ENCODE data around the gene BCL11B. TPM values are rescaled to one million over a fixed set of nuclear protein-coding genes. Genes with fewer than 3 reads are reported as not detected.
"Not testable (repeated sequence)": the region's sequence is repeated elsewhere in the genome, so short reads cannot be mapped to it uniquely, and the experiment has no call there.

BCL11B gene
- total RNA-seq, 2 experiments from 2014 or later = 31.3 to 32.1 TPM

DNA sequence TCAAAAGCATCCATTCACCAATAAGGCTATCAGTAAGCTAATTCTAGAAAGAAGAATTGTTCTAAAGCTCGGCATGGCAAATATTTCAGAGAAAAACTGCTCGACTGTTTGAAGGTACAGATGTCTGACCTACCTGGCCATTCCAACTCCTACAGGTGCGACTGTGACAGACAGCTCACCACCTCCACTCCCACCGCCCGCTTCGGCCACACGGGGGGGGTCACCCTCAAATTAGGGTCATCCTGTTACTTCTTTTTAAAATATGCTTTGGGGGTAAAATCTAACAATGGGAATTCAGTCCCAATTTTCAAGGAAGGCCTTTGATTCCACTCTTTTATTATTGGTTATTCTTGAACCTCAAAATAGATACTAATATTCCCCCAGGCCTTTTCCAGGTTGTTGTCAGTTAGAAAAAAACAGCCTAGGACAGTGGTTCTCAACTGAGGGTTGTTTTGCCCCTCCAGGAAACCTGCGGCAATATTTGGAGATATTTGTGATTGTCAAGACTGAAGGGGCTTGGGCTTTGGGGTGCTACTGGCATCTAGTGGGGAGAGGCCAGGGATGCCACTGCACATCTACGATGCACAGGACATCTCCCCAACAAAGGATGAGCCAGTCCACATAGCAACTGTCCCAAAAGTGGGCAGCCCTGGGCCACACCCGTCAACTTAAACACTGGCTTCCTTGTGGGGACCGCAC lies 81.2 kb downstream of the BCL11B start:
- CTCF ChIA-PET = interaction anchor here (0.6 to 1.9 kb wide), 4 partner anchors 12 to 81 kb away, joined by 3 to 7 read pairs (median 3); partner anchors contain the start of gene BCL11B
- POLR2A ChIA-PET = interaction anchor here (0.6 to 2.1 kb wide), 4 partner anchors 74 to 96 kb away, joined by 3 to 10 read pairs (median 6); partner anchors contain the start of gene BCL11B

DNA sequence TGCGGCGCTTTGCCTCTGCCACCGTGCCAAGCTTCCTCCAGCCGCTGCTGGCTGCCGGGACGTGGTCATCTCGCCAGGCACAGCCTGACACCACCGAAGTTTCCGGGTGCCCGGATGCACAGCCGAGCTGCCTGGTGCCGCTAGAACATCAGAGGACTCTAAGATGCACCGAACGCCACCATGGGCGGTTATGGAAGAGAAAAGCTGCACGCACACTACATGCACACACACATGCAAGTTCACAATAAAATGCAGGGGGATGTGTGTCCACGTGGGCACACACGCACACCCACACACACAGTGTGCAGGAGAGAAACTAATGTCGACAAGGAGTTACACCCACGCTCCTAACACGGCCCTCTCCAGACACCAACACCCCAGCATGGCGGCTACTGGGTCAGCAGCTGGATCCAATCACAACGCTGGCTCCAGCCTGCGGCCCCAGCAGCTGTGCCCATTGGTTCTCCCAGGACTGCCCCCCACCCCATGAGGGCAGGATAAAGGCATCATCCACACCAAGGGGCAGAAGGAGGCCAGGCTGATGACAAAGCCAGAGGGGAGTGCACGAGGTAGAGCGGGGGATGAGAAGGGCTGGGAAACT lies 82.7 kb downstream of the BCL11B start:
- ChIA-PET POLR2A (interaction anchor here (0.6 to 1.9 kb wide), 7 partner anchors 41 to 993 kb away, joined by 3 to 10 read pairs (median 4); partner anchors contain the start of gene BCL11B), CTCF (interaction anchor here (0.7 to 3.3 kb wide), 10 partner anchors 13 to 78 kb away, joined by 3 to 23 read pairs (median 4); no protein-coding TSS in a partner anchor)

DNA sequence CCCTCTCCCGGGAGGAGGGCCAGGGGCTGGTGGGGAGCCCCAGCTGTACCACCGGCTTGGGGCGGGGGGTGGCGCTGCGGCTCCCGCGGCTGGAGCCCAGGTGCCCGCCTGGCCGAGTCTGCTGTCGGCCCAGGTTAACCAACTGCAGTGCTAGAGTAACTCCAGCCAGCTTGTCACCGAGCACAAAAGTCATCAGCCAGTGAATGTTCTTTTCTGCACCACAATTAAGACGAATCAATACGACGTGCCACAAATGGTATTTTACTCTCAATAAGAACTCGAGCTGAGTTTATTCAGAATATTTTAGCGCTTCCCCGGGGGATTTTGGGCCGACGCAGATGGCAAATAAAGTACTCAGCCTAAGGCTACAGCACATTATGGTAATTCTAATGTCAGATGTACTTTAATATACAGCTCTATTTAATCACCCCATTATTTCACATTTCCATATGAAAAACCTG lies 83.2 kb downstream of the BCL11B start:
- ChIA-PET CTCF (interaction anchor here (0.7 to 3.3 kb wide), 11 partner anchors 13 to 78 kb away, joined by 3 to 23 read pairs (median 4); no protein-coding TSS in a partner anchor), POLR2A (interaction anchor here (0.6 to 1.9 kb wide), 13 partner anchors 9 to 1183 kb away, joined by 3 to 15 read pairs (median 4); partner anchors contain the start of gene BCL11B)

DNA sequence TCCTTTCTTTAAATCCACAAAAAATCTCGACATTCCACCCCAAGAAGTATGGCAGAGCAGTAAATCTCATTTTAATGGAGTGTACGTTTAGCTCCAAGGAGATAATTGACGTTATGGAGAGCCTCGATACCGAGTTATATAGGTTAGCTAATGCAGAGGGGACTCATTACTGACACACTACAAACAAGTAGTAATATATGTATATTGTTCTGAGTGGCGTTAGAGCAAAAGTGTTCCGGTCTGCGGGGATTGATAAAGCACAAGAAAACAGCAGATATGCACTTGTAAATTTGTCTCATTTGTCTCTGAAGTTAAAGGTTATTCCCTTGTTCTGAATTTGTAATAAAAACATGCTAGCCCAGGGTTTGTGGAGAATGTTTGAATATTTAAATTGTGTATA lies 84.1 kb downstream of the BCL11B start:
- POLR2A ChIA-PET = interaction anchor here (0.7 to 1.9 kb wide), 2 partner anchors 80 to 293 kb away, joined by 3 to 10 read pairs; partner anchors contain the start of gene SETD3
- CTCF ChIA-PET = interaction anchor here (0.7 to 3.3 kb wide), 7 partner anchors 48 to 1049 kb away, joined by 3 to 23 read pairs (median 4); no protein-coding TSS in a partner anchor

DNA sequence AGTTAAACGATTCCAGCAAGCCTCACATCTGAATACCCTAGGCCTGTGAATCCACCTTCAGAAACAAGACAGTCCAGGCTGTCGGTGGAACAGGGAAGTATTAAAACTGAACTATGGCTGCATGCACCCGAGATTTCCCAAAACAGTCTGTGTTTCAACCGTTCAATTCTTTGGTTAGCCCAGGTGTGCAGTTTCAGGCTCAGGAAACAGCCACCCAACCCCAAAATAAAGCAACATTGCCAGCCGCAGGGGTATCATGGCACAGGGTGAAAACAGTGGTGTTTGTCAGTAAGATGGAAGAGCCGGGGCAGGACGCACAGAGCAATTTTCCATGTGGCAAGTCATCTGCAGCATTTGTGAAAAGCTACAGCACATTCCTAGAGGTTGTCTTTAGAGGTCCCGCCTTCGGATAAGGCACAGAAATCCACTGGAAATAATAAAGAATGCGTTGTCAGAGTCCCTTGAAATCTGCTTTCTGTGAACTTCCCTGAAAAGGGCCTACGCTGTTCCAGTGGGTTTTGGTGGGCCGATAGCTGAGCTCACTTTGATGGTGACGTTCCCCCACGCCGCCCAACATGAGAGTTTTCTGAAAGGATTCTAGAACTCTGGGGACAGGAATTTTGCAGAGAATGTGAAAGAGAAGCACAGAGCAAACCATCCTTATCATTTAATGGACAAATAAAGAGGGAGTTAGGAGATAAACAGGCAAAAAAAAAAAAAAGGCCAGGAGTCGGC lies 84.9 kb downstream of the BCL11B start:
- CTCF ChIA-PET = interaction anchor here (0.7 to 3.3 kb wide), 6 partner anchors 49 to 1049 kb away, joined by 3 to 23 read pairs (median 4); no protein-coding TSS in a partner anchor
- POLR2A ChIA-PET = interaction anchor here (0.7 kb wide), 2 partner anchors 294 to 1542 kb away, joined by 3 to 4 read pairs; partner anchors contain the start of gene SETD3

DNA sequence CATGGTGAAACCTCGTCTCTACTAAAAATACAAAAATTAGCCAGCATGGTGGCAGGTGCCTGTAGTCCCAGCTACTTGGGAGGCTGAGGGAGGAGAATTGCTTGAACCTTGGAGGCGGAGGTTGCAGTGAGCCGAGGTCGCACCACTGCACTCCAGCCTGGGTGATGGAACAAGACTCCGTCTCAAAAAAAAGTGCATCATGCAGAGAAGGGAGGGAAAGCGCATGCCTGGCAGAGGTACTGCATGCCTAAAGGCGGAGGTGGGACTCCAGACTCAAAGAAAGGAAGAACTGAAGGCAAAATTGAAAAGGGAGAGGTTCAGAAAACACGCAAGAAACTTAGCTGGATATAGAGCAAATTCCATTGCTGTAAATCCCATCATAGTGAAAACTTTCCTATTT lies 85.7 kb downstream of the BCL11B start:
- CTCF ChIA-PET = interaction anchor here (3.3 kb wide), 1 partner anchor 75 kb away, joined by 18 read pairs; no protein-coding TSS in a partner anchor
- POLR2A ChIA-PET = not testable (repeated sequence)

DNA sequence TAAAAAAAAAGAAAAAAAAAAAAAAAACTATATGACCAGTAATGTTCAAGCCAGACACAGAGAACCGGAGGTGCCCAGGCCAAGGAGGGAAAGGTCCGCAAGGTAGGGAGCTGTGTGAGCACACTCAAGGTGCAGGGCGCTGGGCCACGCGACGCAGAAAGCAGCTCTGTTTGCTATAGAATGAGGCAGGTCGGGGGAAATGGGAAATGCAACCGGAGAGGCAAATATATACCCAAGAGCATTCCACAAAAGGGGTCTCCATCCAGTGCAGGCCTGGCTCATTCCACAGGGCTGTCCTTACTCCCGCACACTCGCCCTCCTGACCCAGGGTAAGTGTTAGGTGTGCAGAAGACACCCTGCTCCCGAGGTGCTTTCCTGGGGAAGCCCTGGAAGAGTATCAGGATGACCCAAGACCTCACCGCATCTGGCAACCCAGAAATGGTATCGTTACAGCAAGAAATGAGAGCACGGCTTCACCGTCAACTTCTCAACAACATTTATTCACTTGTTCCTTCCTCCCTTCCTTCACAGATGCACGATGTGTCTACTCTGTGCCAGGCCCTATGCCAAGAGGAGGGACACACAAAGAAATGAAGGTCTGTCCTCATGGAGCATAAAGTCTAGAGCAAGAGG lies 86.4 kb downstream of the BCL11B start:
- POLR2A ChIA-PET = interaction anchor here (0.7 kb wide), 1 partner anchor 83 kb away, joined by 9 read pairs; no protein-coding TSS in a partner anchor
- CTCF ChIA-PET = interaction anchor here (0.7 kb wide), 1 partner anchor 51 kb away, joined by 4 read pairs; no protein-coding TSS in a partner anchor

DNA sequence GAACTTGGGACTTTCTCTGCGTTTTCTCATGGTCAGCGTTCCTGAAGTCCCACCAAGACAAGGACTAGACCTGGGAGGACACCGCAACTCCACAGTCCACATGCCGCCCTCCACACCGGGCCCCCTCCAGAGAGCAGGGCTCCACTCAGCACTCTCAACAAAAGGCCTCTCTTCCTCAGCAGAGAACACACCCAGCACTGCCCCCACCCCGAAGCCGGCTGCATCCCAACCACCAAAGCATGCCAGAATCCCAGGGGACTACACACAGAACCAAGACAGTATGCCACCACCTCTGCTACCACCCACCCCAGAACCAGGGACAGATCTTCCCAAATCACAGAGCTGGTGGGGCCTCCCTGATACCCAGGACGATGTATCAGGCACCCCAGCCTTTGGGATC lies 88.3 kb downstream of the BCL11B start:
- POLR2A ChIA-PET = no interaction called here
- CTCF ChIA-PET = no interaction called here

DNA sequence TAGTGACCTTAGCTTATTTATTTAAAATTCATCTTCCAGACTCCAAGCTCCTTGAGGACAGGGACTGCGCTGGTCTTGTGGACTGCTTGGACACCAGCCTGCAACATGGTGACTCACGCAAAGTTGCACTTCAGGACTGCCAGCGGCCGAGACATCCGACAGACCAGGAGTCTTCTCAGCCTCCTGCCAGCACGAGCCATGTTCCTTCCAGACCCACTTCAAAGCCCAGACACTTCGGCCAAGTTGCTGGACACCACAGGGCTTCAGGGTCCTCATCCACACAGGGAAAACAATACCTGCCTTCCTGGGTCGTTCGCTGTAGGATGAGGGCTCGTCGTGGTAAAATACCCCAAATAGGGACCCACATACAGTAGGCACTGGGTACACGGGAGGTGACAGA lies 88.7 kb downstream of the BCL11B start:
- ChIA-PET POLR2A (no interaction called here), CTCF (no interaction called here)

DNA sequence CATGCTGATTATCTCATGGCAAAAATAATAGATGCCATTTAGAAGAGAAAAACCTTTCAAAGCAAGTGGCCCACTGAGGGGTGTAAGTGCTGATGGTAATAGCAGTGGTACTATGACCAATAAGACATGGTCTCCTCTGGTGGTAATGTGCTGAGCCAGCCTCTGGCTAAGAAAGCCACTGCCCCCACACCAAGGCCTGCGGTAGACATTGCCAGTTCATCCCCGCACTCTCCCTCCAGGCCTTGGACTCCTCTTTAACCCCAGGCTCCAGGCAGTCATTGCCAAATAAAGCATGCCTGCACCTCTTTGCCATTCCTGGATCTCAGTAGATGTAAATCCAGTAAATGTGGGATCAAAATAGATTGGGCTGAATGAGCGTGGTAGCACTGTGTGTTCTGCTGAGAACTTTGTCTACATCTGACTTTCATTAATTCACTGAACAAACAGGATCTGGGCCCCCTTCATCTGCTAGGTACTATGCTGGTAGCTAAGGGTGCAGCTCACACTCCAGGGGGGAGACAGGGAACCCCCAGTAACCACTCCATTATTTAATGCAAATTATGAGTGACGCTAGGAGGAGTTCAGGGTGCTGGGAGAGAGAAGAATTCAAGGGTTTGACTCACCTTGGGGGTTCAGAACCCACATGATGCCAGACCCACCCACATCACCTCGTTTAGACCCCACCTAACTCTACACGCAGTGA lies 89.3 kb downstream of the BCL11B start:
- CTCF ChIA-PET = no interaction called here
- POLR2A ChIA-PET = no interaction called here

DNA sequence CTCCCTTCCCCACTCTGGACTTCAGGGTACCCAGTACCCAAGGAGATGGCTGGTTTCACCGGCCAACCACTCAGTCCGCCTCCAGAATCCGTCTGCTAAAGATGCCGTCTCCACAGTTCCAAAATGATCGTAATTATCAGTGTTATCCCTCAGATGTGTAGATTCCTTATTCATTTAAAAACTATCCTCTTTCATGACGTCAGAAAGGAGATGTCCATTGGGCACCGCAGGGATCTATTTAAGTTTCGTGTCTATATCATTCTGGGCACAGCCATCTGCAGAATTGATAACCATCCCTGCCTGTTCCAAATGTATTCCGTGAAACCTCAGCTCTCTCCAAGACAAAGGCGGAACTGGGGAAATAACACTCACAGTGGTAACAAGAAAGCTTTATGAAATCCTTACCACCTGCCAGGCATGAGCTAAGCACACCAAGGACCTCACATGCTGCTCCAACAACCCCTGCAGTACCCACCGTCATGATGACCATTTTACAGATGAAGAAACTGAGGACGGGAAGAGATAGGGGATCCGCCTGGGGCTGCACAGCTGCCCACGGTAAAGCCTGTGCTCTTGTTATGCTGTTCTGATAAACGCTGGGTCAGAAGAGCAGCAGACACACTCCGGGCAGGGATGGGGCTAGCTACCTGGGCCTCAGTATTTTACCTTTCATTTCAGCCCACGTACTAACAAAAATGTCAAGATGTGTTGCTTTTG lies 90.0 kb downstream of the BCL11B start:
- CTCF ChIA-PET = no interaction called here
- POLR2A ChIA-PET = no interaction called here

DNA sequence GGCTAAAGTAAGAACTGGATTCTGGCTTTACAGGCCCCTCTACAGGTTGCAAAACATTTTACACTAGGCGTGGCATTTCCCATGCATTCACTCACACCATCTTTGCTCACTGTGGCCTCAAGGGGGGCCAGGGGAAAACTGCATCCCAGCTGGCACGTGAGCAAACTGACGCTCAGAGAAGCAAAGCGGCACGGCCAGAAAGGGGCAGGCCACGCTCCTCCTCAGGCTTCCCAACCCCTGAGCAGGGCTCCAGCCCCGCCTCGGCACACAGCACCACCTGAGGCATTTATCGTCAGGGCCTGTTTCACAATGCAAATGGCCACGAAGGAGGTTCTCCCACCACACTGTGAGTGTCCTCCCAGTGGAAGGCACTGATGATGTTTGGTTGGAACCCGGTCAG lies 90.8 kb downstream of the BCL11B start:
- POLR2A ChIA-PET = no interaction called here

DNA sequence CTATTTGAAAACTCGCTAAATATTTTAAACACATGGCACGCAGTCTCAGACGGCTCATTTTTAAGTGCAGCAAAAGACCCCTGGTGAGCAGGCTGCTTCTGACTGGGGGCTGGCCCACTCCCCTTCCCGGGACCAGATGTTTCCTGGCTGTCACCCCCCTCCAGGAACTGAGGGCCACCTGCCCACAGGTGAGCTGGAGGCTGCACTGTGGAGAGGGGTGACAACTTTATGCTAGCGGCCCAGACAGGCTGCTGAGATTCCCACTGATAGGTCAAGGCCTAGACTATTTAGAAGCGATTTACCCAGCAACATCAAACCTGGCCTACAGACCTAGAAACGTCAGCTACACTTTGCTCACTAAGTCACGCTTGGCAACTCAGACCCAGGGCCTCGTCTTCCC lies 92.1 kb downstream of the BCL11B start:
- POLR2A ChIA-PET = interaction anchor here (1.0 kb wide), 1 partner anchor 93 kb away, joined by 3 read pairs; no protein-coding TSS in a partner anchor
- CTCF ChIA-PET = interaction anchor here (1.6 kb wide), 1 partner anchor 25 kb away, joined by 3 read pairs; no protein-coding TSS in a partner anchor

More for the DNA sequence above, 90.8 kb downstream of the BCL11B start:
- CTCF ChIA-PET = no interaction called here

DNA sequence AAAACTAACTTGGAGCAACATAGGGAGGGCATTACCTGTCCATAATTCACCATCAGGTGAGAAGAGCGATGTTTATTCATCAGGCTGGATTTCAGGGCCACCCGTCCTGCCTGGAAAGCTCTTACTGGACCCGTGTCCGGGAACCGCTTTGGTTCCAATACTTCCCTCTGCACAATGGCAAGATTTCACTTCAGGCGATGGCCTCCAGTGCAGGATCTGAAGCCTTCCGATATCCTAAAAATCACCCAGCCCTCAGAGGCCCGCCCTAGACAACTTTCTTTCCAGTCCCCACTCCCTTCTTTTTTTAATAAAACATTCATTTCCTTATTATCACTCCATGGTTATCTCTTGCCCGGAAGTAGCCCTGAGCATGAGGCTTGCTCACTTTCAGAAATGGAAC lies 92.5 kb downstream of the BCL11B start:
- ChIA-PET CTCF (interaction anchor here (0.6 to 1.6 kb wide), 2 partner anchors 24 to 38 kb away, joined by 3 read pairs; no protein-coding TSS in a partner anchor), POLR2A (interaction anchor here (1.0 kb wide), 1 partner anchor 93 kb away, joined by 3 read pairs; no protein-coding TSS in a partner anchor)

DNA sequence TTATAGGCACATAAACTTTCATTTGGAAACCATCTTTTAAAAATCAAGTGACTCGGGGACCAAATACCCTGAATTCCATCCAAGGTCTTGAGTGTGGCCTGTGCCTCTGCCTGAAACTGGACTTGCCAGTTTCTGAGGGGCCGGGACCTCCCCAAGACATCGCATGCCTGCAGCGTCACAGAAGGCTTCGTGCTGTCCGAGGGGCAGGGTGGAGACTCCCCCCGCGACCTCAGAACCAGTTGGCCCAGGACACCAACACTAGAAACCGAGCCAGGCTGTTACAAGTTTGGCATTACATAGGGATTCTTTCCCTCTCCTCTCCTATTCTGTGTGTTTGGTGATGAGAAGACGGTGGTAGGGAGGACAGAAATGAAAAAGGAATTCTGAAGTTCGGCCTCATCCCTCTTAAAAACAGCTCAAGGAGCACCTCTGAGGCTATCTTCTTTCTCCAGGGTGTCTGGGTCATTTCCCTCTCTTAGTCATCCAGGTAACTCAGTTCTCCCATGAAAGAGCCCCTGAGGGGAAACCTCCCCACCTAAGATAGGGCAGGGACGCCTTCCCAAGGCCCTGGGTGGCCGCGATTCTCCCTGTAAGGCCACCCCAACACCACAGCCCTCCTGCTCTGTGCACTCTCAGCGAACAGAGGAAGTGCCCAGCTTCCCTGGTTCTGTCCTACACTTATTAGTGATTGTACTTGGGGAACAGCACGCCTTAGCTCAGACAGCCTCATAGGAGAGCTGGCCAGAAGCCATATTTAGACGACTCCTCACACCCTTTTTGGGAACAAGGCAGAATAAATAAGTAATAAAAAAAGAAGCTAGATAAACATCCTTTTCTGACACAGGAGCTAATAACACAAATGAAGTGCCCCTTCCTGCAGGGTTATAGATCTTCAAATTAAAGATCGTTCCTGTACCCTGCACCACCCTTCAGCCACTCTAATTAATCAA lies 93.8 kb downstream of the BCL11B start:
- ChIA-PET CTCF (no interaction called here), POLR2A (interaction anchor here (1.0 kb wide), 1 partner anchor 87 kb away, joined by 3 read pairs; no protein-coding TSS in a partner anchor)

DNA sequence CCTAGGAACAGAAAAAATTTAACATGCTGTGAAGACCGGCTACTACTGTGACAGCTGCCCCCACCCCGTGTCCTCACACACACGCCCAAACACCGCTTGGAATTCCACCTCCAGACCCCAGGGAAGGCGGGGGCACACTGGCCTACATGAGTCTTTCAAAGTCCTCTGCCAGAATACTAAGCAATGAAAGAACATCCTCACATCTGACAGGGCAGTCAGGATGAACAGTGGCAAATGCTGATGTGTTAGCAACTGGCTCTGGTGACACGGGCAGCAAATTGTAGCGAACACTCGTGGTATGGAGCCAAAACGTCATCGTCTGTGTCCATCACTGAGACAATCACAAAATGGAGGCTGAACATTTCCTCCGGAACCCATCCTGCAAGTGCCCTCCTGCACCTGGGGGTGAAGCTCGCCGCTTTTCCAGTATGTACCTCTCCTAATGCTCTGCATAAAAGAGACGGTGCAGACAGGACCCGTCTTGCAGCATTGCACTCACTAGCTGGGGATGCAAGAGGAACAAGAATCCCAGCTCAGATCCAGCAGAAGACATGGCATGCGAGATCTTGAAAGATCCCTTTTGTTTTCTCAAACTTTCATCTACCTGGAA lies 94.8 kb downstream of the BCL11B start:
- POLR2A ChIA-PET = no interaction called here
- CTCF ChIA-PET = interaction anchor here (1.5 kb wide), 1 partner anchor 12 kb away, joined by 4 read pairs; no protein-coding TSS in a partner anchor

Measured in activated CD8-positive, alpha-beta memory T cell treated with anti-CD3 and anti-CD28 coated beads for 36 hours (primary cell).